H1 (cell line): ENCODE data around the gene RIIAD1. TPM values are rescaled to one million over a fixed set of nuclear protein-coding genes. Genes with fewer than 3 reads are reported as not detected.

ENCODE experiments used
- JUND ChIP-seq: IDR thresholded peaks from 2 replicates; pipeline ENCODE4 v1.6.1; 2011; ENCODE audit warnings: mild to moderate bottlenecking, improper control_type of control experiment, low read length
- MAX ChIP-seq: IDR thresholded peaks from 2 replicates; pipeline ENCODE4 v1.6.1; 2012; ENCODE audit warnings: inconsistent platforms
- PHF8 ChIP-seq: fragments of 200-600 bp; sonication (generic); conservative IDR thresholded peaks from 2 replicates; pipeline ENCODE4 v1.7.1; 2012; ENCODE audit warnings: low read depth, mild to moderate bottlenecking, inconsistent platforms, low read length, moderate library complexity
- TCF12 ChIP-seq: IDR thresholded peaks from 2 replicates; pipeline ENCODE4 v1.6.1; 2011; ENCODE audit warnings: low read depth, mild to moderate bottlenecking, low read length
- polyA plus RNA-seq, 7 experiments: library from polyadenylated mRNA; depleted of rRNA in 3 of 7; stranded (reverse) in 5 of 7; unstranded in 2 of 7; fragments of >200 nt in 5 of 7; fragments of 200-250 nt in 2 of 7; gene quantifications; 1 replicate in 5 of 7; 2 replicates in 1 of 7; 4 replicates in 1 of 7; pipeline versions ENCODE4 v1.2.1 to v1.2.3, GENCODE V29; 2011 to 2013; ENCODE audit warnings: missing spikeins in 2 of 7, mixed read lengths in 2 of 7
- total RNA-seq: library from RNA; stranded (reverse); fragmentation: NEBNext Ultra II Directional; extraction: Animal tissue kit (Norgen Biotek cat#: 25700); gene quantifications from 2 replicates; pipeline ENCODE4 v1.2.1, GENCODE V29; 2021
- TF ChIP-seq, protein P1 (sequence below): IDR thresholded peaks from 2 replicates; pipeline ENCODE4 v1.6.1; 2011; ENCODE audit warnings: low read depth, mild to moderate bottlenecking, low read length; ENCODE audit not compliant: insufficient read depth

RIIAD1 gene
- total and polyA plus RNA-seq, 2 of the 8 experiments (the other 6 are each of a cell fraction or from before 2014, with no cell fraction given) = not detected

- TF ChIP-seq JUND (no peak), TCF12 (no peak), MAX (no peak), PHF8 (no peak)
- TF ChIP-seq, protein P1, sequence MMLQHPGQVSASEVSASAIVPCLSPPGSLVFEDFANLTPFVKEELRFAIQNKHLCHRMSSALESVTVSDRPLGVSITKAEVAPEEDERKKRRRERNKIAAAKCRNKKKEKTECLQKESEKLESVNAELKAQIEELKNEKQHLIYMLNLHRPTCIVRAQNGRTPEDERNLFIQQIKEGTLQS = no peak
Observed at GRCh38 chr1:151704246-151704645, 17.1 kb upstream of the RIIAD1 start (continued).
